B cell (primary cell): ENCODE measurements around the gene CAMTA1. TPM values are rescaled to one million over a fixed set of nuclear protein-coding genes. Genes with fewer than 3 reads are reported as not detected.

Experiments used
- ATAC-seq: fragments of 200-7000 bp; cut with Tn5 transposase; one replicate; pipeline ENCODE4 v1.10.0; 2021; ENCODE audit warnings: low read depth, mild to moderate bottlenecking, moderate number of reproducible peaks, moderate library complexity
- CTCF ChIA-PET: fragments of 350-600 bp; sonication (Branson Sonifier 250); formaldehyde crosslinking; loops from one replicate; lab custom pipeline; 2021; ENCODE audit warnings: antibody characterized with exemption, inconsistent platforms; lab: Charles Lee
- POLR2A ChIA-PET: fragments of 350-600 bp; sonication (Branson Sonifier 250); formaldehyde crosslinking; loops from one replicate; lab custom pipeline; 2021; ENCODE audit warnings: antibody characterized with exemption; lab: Charles Lee
- DNase-seq: peaks from one replicate; pipeline ENCODE4 v3.0.0; 2013
- H2AFZ ChIP-seq: 2 replicates; pipeline ENCODE4 v1.6.1; 2012; ENCODE audit warnings: mild to moderate bottlenecking, low read depth, low read length; ENCODE audit not compliant: insufficient read depth, poor library complexity, severe bottlenecking
- H3K27ac ChIP-seq, 2 donors: 1 replicate in 1 of 2; 2 replicates in 1 of 2; pipeline ENCODE4 v1.5.1; 2012 to 2013; ENCODE audit warnings: low read length in 2 of 2, mild to moderate bottlenecking in 2 of 2, moderate library complexity in 1 of 2
- H3K27me3 ChIP-seq, 4 experiments: fragments of 200-600 bp in 1 of 4; sonication (generic) in 1 of 4; replicated peaks in 1 of 4; 1 replicate in 2 of 4; 2 replicates in 2 of 4; pipeline versions ENCODE4 v1.6.1 to v1.7.0; 2013 to 2016; ENCODE audit warnings: low read length in 3 of 4, mild to moderate bottlenecking in 2 of 4, mixed read lengths in 1 of 4, moderate library complexity in 1 of 4; ENCODE audit not compliant: insufficient read depth in 4 of 4, control insufficient read depth in 3 of 4; ENCODE audit errors: control extremely low read depth in 1 of 4
- H3K36me3 ChIP-seq, 2 experiments: replicated peaks in 1 of 2; 1 replicate in 1 of 2; 2 replicates in 1 of 2; pipeline versions ENCODE4 v1.6.1 to v1.7.1; 2013; ENCODE audit warnings: low read length in 1 of 2; ENCODE audit not compliant: insufficient read depth in 2 of 2, control insufficient read depth in 1 of 2; ENCODE audit errors: control extremely low read depth in 1 of 2, extremely low read depth in 1 of 2
- H3K4me1 ChIP-seq, 2 donors: fragments of 200-600 bp in 1 of 2; sonication (generic) in 1 of 2; 1 replicate in 1 of 2; 2 replicates in 1 of 2; pipeline versions ENCODE4 v1.5.1 to v1.6.1; 2013 to 2017; ENCODE audit warnings: low read length in 2 of 2; ENCODE audit not compliant: control insufficient read depth in 2 of 2, insufficient read depth in 2 of 2
- H3K4me2 ChIP-seq: replicated peaks from 2 replicates; pipeline ENCODE3; 2012; ENCODE audit warnings: mild to moderate bottlenecking, low read depth, low read length; ENCODE audit not compliant: poor library complexity, severe bottlenecking
- H3K4me3 ChIP-seq, 5 experiments: fragments of 200-600 bp in 1 of 5; sonication (generic) in 1 of 5; 1 replicate in 3 of 5; 2 replicates in 2 of 5; pipeline versions ENCODE4 v1.5.1 to v1.7.0; 2011 to 2016; ENCODE audit warnings: low read length in 4 of 5, mild to moderate bottlenecking in 4 of 5, low read depth in 2 of 5, control low read depth in 1 of 5, moderate library complexity in 1 of 5; ENCODE audit not compliant: insufficient read depth in 1 of 5; ENCODE audit errors: control extremely low read depth in 1 of 5, extremely low read depth in 1 of 5
- H3K79me2 ChIP-seq: fragments of 200-600 bp; sonication (generic); one replicate; pipeline ENCODE4 v1.6.0; 2016; ENCODE audit warnings: low read length; ENCODE audit not compliant: control insufficient read depth, insufficient read depth
- H3K9ac ChIP-seq: fragments of 200-600 bp; sonication (generic); 2 replicates; pipeline ENCODE4 v1.6.1; 2017; ENCODE audit warnings: mild to moderate bottlenecking, low read length, moderate library complexity
- H3K9me3 ChIP-seq, 3 donors: one replicate each; pipeline versions ENCODE4 v1.6.1 to v1.7.1; 2013; ENCODE audit warnings: low read length in 2 of 3; ENCODE audit not compliant: control insufficient read depth in 2 of 3, insufficient read depth in 1 of 3; ENCODE audit errors: control extremely low read depth in 1 of 3
- H4K20me1 ChIP-seq: 2 replicates; pipeline ENCODE4 v1.6.0; 2012; ENCODE audit warnings: mild to moderate bottlenecking, low read length; ENCODE audit not compliant: insufficient read depth, control insufficient read depth, poor library complexity, severe bottlenecking
- H3K27ac Mint-ChIP-seq: one replicate; pipeline ENCODE4 v1.8.0; 2021; ENCODE audit warnings: mixed read lengths
- H3K27me3 Mint-ChIP-seq: one replicate; pipeline ENCODE4 v1.8.0; 2021; ENCODE audit warnings: mixed read lengths
- H3K4me1 Mint-ChIP-seq: one replicate; pipeline ENCODE4 v1.8.0; 2021; ENCODE audit warnings: mixed read lengths
- H3K4me3 Mint-ChIP-seq: one replicate; pipeline ENCODE4 v1.8.0; 2021; ENCODE audit warnings: mixed read lengths
- H3K9me3 Mint-ChIP-seq: one replicate; pipeline ENCODE4 v1.8.0; 2022; ENCODE audit warnings: mixed read lengths; ENCODE audit not compliant: insufficient read depth
- EZH2 ChIP-seq: IDR thresholded peaks from 2 replicates; pipeline ENCODE4 v1.6.1; 2012; ENCODE audit warnings: borderline replicate concordance, low read depth, mild to moderate bottlenecking, moderate library complexity, low read length; ENCODE audit not compliant: insufficient read depth, poor library complexity, severe bottlenecking
- WGBS: methylation state at CpG from one replicate; pipeline ENCODE4 v1.1.5; 2013; ENCODE audit warnings: missing lambda C conversion rate; ENCODE audit not compliant: insufficient coverage; 5-methylcytosine and 5-hydroxymethylcytosine counted together
- intact Hi-C: fragments of 100-400 bp; cut with micrococcal nuclease; formaldehyde crosslinking; loops from one replicate; pipeline ENCODE4 v1.10.0; 2022
- polyA plus RNA-seq: library from polyadenylated mRNA; depleted of rRNA; stranded (reverse); fragments of >200 nt; gene quantifications from 2 replicates; pipeline ENCODE4 v1.2.3, GENCODE V29; 2012
- total RNA-seq, 2 donors: library from RNA; stranded (reverse); fragments of 120-200 nt in 1 of 2; gene quantifications; 1 replicate in 1 of 2; 2 replicates in 1 of 2; pipeline versions ENCODE4 v1.2.3 to v1.2.4, GENCODE V29; 2013 to 2022
- TF ChIP-seq, protein P1 (sequence below): fragments of 200-600 bp; IDR thresholded peaks from one replicate; pipeline ENCODE4 v1.8.0; 2022; ENCODE audit warnings: antibody characterized with exemption, mild to moderate bottlenecking

The CAMTA1 gene
- total and polyA plus RNA-seq, 2 donors (not counting 1 experiment from before 2014, with no cell fraction given): 42.2 to 45.7 TPM

- Histone ChIP-seq H3K4me2 (peak overlapping the region; percentile 95), H3K27me3 (peaks cover 0 to 15% (median 7%) of the 10 kb centered on the region in 4 experiments), H3K36me3 (no peaks in the 10 kb centered on the region), H3K4me3 (peak overlapping the region in 4 of 5 experiments; percentile 49 to 67 (median 62)), H3K27ac (no peak overlapping the region), H3K9ac (peak overlapping the region; percentile 65), H3K79me2 (no peaks in the 10 kb centered on the region), H3K4me1 (peaks cover 6 to 15% of the 10 kb centered on the region in 2 donors), H2AFZ (peak overlapping the region; percentile 10), H3K9me3 (peaks cover 0 to 9% (median 2%) of the 10 kb centered on the region in 3 donors), H4K20me1 (no peaks in the 10 kb centered on the region)
- peaks cover 7% of the 10 kb centered on the region for H3K27me3 Mint-ChIP-seq
- intact Hi-C loops: loop anchor here (2.0 kb wide), 2 partner anchors 48 to 66 kb away; partner anchors contain the start of gene VAMP3
- peak overlapping the region; percentile 88 for H3K4me3 Mint-ChIP-seq
- ChIA-PET POLR2A (interaction anchor here (1.0 kb wide), 1 partner anchor 24 kb away, joined by 3 read pairs; no protein-coding TSS in a partner anchor), CTCF (interaction anchor here (1.0 to 4.2 kb wide), 3 partner anchors 25 to 48 kb away, joined by 4 to 13 read pairs (median 6); no protein-coding TSS in a partner anchor)
- WGBS: 11% methylated on average over 105 of the region's 106 CpGs
- ATAC-seq (no peak), DNase-seq (peak; percentile 71)
- H3K4me1 Mint-ChIP-seq: peaks cover 14% of the 10 kb centered on the region
- H3K27ac Mint-ChIP-seq: peak overlapping the region; percentile 88
- TF ChIP-seq EZH2: no peak
- TF ChIP-seq, protein P1, sequence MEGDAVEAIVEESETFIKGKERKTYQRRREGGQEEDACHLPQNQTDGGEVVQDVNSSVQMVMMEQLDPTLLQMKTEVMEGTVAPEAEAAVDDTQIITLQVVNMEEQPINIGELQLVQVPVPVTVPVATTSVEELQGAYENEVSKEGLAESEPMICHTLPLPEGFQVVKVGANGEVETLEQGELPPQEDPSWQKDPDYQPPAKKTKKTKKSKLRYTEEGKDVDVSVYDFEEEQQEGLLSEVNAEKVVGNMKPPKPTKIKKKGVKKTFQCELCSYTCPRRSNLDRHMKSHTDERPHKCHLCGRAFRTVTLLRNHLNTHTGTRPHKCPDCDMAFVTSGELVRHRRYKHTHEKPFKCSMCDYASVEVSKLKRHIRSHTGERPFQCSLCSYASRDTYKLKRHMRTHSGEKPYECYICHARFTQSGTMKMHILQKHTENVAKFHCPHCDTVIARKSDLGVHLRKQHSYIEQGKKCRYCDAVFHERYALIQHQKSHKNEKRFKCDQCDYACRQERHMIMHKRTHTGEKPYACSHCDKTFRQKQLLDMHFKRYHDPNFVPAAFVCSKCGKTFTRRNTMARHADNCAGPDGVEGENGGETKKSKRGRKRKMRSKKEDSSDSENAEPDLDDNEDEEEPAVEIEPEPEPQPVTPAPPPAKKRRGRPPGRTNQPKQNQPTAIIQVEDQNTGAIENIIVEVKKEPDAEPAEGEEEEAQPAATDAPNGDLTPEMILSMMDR: no peak
- H3K9me3 Mint-ChIP-seq: no peaks in the 10 kb centered on the region
Observed at GRCh38 chr1:7705048-7705907, 920.0 kb downstream of the CAMTA1 start.
